Measurements from ENCODE around the gene MMP20.

Gene MMP20

GRCh38 chr11:102622258-102622657 lies 2.9 kb downstream of the MMP20 start:
- no peak for DNase-seq

- DNase-seq: no peak
These were observed 4.1 kb downstream of the MMP20 start for GRCh38 chr11:102620818-102621561.

DNA sequence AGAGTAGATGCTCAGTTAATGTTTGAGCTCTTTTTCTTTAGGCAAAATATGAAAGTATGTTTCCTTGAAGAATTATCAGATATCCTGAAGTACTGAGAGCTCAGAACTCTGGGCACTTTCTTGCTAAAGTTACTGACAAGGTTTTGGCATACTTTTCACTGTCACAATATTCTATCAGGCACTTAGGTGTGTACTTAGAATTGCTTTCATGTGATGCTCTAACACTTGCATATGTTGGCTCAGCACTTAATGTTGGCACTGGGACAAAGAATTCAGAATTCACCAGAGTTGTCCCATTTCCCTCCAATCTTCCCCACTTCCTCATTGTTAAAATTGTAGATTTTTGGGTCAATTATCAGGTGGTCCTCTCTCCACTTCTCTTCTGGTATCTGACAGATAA lies 5.0 kb downstream of the MMP20 start:
- no peak for DNase-seq

DNA sequence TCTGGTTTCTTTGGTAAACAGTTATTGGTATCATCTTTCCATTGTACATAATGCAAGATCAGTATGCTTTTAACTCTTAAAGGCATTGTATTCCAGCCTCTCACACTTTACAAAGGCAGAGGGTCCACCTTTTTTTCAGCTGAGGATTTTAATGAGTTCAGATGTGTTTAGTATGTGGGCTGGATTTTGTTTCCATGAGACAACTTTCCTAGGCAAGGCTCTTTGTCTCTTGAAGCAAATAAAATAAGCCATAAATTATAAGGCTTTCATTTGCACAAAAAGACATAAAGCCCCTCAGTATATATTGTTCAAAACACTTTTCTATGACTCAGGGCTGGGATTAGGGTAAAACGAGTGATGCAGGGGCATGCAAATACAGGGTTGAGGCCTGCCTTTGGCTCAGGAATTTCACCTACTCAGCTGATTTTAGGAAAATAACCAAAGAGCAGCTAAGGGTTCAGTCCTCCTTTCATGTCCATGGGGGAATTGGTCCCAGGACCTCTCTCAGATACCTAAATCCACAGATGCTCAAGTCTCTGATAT lies 7.6 kb downstream of the MMP20 start:
- no peak for DNase-seq

GRCh38 chr11:102615894-102616432 lies 9.2 kb downstream of the MMP20 start:
- no peak for DNase-seq

DNA sequence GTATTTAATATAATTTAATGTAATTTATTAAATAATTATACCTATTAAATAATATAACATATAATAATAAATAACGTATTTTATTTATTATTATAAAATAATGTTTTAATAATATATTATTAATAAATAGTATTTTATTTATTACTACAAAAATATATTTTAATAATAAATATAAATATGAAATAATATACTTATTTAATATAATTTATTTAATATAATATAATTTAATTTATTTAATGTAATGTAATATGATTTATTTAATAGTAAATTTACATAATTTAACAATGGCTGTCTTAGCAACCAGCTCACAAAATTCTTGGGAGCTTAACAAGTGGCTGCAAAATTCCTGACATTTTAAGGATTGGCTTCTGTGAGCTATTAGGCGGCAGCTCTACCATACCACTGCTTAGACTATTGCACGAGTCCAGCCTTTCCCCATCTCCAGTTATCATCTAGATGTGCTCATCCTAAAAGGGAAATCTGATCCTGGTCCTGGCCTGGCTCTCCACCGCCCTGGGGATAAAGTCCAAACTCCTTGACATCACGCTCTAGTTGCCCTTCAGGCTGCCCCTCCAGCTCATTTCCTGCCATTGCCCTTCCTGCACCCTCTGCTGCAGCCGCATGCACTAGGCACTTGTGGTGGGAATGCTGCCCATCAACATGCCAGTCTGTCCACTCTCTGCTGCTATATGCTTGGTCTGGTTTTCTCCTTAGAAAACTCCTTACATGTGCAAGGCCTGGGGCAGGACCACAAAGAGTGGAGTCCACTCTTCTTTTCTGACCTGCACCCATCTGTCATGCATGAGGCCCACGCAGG lies 9.8 kb downstream of the MMP20 start:
- DNase-seq: no peak

DNA sequence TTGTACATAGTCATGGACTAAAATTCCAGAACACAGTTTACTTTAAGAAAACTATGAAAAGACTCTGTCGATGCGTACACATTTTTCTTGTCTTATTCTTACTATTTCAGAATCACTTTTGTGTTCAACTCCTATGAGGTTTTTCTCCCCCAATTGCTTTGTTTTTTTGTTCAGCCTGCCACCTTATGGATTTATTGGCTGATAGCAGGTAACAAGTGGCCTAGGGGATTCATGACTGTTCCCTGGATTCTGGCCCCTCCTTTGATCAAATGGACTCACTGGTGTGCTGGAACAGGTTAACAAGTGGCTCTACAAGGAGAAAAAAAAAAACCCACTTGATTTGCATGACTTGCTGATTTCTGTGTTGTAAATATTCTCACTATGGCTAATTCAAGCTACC lies 10.6 kb downstream of the MMP20 start:
- DNase-seq: peak; percentile 13 to 30

DNA sequence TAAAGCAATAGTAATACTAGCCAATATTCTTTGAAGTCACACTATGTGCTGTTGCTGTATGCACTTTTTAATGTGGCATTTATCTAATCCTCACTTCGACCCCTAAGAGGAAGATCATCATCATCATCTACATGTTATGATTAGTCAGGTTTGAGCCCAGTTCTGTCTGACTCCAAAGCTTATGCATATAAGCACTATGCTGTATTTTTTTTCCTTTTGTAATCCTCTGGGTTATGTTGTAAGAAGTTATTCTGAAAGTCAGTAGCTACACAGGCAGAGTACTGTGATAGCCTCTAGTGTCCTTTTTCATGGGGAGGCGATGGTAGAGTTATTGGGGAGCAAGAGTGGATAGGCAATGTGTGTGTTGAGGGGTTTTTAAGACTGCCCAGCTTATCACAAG lies 11.1 kb downstream of the MMP20 start:
- no peak for DNase-seq

- no peak for DNase-seq
These were observed 11.7 kb downstream of the MMP20 start for GRCh38 chr11:102613450-102613849.

GRCh38 chr11:102611291-102611690 lies 13.8 kb downstream of the MMP20 start:
- DNase-seq: no peak

GRCh38 chr11:102610200-102610599 lies 14.9 kb downstream of the MMP20 start:
- DNase-seq: no peak

- DNase-seq: no peak
These were observed 16.4 kb downstream of the MMP20 start for GRCh38 chr11:102608699-102609098.

DNA sequence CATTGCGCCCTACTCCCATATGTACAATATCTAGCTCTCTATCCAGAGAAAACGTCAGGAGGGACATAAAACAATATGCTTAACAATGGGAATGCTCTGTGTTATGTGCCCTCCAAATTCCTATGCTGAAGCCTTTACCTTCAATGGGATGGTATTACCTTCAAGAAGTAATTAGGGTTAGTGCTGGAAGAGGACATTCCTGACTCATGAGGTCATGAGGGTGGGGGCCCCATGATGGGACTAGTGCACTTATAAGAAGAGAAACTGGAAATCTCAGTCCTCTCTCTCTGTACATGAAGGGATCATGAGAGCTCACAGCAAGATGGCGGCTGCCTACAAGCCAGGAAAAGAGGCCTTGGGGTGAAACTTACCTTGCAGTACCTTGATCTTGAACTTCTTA lies 20.3 kb downstream of the MMP20 start:
- DNase-seq: no peak

GRCh38 chr11:102604011-102604410 lies 21.1 kb downstream of the MMP20 start:
- no peak for DNase-seq

DNA sequence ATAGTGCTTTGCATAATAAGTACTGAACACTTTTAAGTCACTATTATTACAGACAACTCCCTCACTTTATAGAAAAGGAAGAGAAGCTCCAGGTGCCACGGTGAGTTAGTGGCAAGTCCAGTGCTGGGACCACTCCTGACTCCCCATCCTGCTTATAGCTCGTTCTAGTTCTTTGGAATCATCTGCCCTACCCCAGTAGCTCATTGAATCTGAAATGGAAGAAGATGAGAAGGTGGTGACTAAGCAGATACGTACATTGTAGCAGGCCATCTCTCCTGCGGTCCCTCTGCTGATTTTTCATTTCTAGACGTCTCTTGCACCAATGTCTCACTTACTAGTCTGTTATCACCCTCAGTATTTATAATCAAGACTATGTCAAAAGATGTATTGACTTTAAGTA lies 21.6 kb downstream of the MMP20 start:
- no peak for DNase-seq

DNA sequence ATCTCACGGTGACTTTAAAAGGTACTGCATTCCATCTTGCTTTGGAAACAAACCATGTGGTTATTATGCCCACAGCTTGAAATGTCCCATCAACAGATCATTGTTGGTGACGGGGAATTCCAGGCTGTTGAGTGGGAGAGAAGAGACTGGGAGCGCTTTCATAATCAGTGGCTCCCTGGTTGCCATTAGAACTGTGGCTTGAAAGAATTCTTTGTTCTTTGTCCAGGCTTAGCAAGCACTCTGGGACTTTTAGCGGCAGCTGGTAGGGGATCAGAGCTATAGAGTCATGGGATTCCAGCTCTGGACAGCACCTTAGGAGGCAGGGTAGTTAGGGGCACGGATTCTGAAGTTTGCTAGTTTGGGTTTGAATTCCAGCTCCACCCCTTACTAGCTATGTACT lies 22.0 kb downstream of the MMP20 start:
- DNase-seq: no peak

GRCh38 chr11:102600666-102601065 lies 24.5 kb downstream of the MMP20 start:
- DNase-seq: no peak

GRCh38 chr11:102599642-102600261 lies 25.4 kb downstream of the MMP20 start:
- DNase-seq: peak; percentile 27 to 33

GRCh38 chr11:102598272-102598671 lies 26.9 kb downstream of the MMP20 start:
- DNase-seq: no peak

DNA sequence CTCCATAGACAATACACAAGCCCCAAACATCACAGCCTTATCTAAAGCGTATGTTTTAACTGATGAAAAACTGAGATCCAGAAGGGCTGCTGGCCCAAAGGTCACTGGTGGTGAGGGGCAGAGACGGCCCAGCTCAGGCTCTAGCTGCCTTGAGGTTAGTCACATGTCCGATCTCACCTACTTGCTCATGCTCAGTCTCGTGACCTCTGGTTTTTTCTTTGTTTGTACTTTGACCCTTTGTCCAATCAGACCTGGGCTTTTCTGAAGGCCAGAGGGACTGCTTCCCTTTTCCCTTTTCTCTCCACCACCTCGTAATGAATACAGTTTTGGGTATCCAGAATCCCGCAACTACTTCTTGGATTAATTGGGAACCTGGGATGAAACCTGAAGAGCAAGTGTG lies 28.6 kb downstream of the MMP20 start:
- no peak for DNase-seq

- peak; percentile 53 to 70 for DNase-seq
These were observed 32.2 kb downstream of the MMP20 start for GRCh38 chr11:102592634-102593581.

- DNase-seq: no peak
These were observed 33.0 kb downstream of the MMP20 start for GRCh38 chr11:102592131-102592530.

Measured in Kasumi-1 (cell line).